IgD-negative memory B cell (primary cell): ENCODE data around the gene CDR2L. TPM values are rescaled to one million over a fixed set of nuclear protein-coding genes. Genes with fewer than 3 reads are reported as not detected.
"Not testable (repeated sequence)": the region's sequence is repeated elsewhere in the genome, so short reads cannot be mapped to it uniquely, and the experiment has no call there.

Experiments
- H3K27ac Mint-ChIP-seq, 3 donors: one replicate each; pipeline ENCODE4 v1.8.0; 2020 to 2022; ENCODE audit warnings: mild to moderate bottlenecking in 3 of 3, mixed read lengths in 3 of 3, moderate library complexity in 1 of 3
- H3K27me3 Mint-ChIP-seq: one replicate; pipeline ENCODE4 v1.8.0; 2021; ENCODE audit warnings: mixed read lengths
- H3K36me3 Mint-ChIP-seq: one replicate; pipeline ENCODE4 v1.8.0; 2020; ENCODE audit warnings: mild to moderate bottlenecking, mixed read lengths
- H3K4me1 Mint-ChIP-seq, 3 donors: one replicate each; pipeline ENCODE4 v1.8.0; 2020 to 2022; ENCODE audit warnings: mixed read lengths in 3 of 3, mild to moderate bottlenecking in 1 of 3
- H3K4me3 Mint-ChIP-seq, 4 donors: one replicate each; pipeline ENCODE4 v1.8.0; 2020 to 2022; ENCODE audit warnings: mild to moderate bottlenecking in 4 of 4, mixed read lengths in 4 of 4, moderate library complexity in 3 of 4
- H3K9me3 Mint-ChIP-seq, 3 donors: one replicate each; pipeline ENCODE4 v1.8.0; 2020 to 2021; ENCODE audit warnings: mixed read lengths in 3 of 3, mild to moderate bottlenecking in 1 of 3
- polyA plus RNA-seq: library from polyadenylated mRNA; unstranded; fragments of 300-500 nt; fragmentation: Illumina TruSeq; gene quantifications from one replicate; pipeline ENCODE4 v1.2.3, GENCODE V29; 2021

CDR2L gene
- polyA plus RNA-seq, 1 donor from 2014 or later = not detected

DNA sequence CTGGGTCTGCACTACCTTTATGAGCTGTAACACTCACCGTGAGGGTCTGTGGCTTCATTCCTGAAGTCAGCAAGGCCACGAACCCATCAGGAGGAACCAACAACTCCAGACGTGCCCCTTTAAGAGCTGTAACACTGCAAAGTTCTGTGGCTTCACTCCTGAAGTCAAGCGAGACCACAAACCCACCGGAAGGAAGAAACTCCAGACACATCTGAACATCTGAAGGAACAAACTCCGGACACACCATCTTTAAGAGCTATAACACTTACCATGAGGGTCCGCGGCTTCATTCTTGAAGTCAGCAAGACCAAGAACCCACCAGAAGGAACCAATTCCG is 37.9 kb downstream of the CDR2L start:
- H3K4me3 Mint-ChIP-seq, H3K27ac Mint-ChIP-seq: not testable (repeated sequence)

GRCh38 chr17:75026650-75027049 is 39.2 kb downstream of the CDR2L start:
- not testable (repeated sequence) for H3K27me3 Mint-ChIP-seq, H3K4me3 Mint-ChIP-seq, H3K27ac Mint-ChIP-seq, H3K36me3 Mint-ChIP-seq, H3K4me1 Mint-ChIP-seq, H3K9me3 Mint-ChIP-seq

More for the DNA sequence above, 37.9 kb downstream of the CDR2L start:
- H3K4me1 Mint-ChIP-seq, H3K9me3 Mint-ChIP-seq, H3K36me3 Mint-ChIP-seq, H3K27me3 Mint-ChIP-seq: not testable (repeated sequence)

- Mint-ChIP-seq H3K4me1 (peaks cover 15 to 25% (median 21%) of the 10 kb centered on the region in 3 donors), H3K4me3 (peak overlapping the region in 2 of 4 donors; percentile 9 to 27), H3K36me3 (no peaks in the 10 kb centered on the region), H3K27ac (peak overlapping the region in 1 of 3 donors; percentile 26), H3K27me3 (peaks cover 2% of the 10 kb centered on the region), H3K9me3 (peaks cover 0 to 3% (median 2%) of the 10 kb centered on the region in 3 donors)
These were observed 42.7 kb downstream of the CDR2L start for GRCh38 chr17:75030161-75030560.

DNA sequence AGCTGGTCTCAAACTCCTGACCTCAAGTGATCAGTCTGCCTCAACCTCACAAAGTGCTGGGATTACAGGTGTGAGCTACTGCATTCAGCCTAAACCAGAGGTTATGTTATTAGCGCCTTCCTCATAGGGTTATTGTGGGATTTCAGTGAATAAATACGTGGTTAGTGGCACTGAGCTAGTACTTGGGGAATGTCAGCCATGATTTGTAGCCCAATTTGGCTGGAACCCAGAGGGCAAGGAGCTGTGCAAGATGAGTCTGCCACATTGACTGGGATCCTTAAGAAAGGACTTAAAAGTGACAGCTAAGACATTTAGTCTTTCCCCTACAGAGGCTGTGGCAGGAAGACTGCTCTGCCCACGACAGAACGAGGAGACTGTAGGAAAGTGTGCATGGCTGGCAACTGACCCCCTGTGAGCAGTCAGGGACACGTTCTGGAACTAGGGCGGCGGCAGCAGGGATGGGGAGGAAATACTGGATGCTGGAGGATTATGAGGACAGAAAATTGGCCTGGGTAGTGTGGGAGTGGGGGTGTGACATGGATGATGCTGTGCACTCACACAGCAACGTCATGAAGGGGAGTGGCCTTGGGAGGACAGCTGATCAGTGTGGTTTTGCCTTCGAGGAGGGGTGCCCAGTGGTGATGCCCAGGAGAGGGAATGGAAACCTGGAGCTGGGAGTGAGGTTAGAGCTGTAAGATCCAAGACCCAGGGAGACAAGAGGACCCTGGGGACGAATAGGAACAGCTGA is 44.7 kb downstream of the CDR2L start:
- Mint-ChIP-seq H3K9me3 (peaks cover 0 to 2% (median under 1%) of the 10 kb centered on the region in 3 donors), H3K27ac (peak overlapping the region; percentile 88 to 99 (median 90)), H3K27me3 (peaks cover 2% of the 10 kb centered on the region), H3K36me3 (no peaks in the 10 kb centered on the region), H3K4me1 (peaks cover 15 to 24% (median 23%) of the 10 kb centered on the region in 3 donors), H3K4me3 (peak overlapping the region; percentile 83 to 97 (median 96))

- Mint-ChIP-seq H3K4me1 (peaks cover 15 to 24% (median 24%) of the 10 kb centered on the region in 3 donors), H3K27me3 (peaks cover 2% of the 10 kb centered on the region), H3K9me3 (peaks cover 0 to 2% (median 0%) of the 10 kb centered on the region in 3 donors), H3K4me3 (peak overlapping the region; percentile 92 to 97 (median 96)), H3K27ac (peak overlapping the region; percentile 99), H3K36me3 (no peaks in the 10 kb centered on the region)
These were observed 45.4 kb downstream of the CDR2L start for GRCh38 chr17:75032720-75033280.

- peaks cover 0 to 2% (median 0%) of the 10 kb centered on the region in 3 donors for H3K9me3 Mint-ChIP-seq
These were observed 46.2 kb downstream of the CDR2L start for GRCh38 chr17:75033346-75034235.

DNA sequence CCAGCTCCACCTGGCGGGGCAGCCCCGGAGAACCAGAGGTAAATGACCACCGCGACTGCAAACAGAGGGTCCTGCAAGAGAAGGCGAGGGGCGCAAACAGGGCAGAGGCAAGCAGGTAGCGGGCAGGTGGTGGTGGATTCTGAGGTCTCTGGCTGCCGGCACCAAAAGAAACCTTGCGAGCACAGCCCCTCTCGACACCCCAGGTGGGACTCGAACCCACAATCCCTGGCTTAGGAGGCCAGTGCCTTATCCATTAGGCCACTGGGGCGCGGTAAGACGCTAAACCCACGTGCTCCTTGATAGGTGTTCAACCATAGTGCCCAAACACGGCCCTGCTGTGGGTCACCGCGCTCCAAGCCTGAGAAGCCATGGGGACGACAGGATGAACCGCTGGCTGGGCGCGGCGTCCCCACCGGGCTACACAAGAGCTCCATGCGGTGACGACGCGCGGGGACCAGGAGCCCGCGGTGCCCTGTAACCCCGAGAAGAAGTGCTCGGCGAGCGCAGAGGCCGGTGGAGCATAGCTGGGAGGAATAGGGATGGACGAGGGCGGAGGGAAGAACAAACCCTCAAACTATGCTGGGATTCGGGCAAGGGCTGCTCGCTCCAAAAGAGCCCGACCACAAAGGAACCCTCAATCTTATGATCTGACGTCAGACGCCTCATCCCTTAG is 46.9 kb downstream of the CDR2L start:
- Mint-ChIP-seq H3K4me3 (peak overlapping the region; percentile 92 to 97 (median 96)), H3K27ac (peak overlapping the region; percentile 99), H3K27me3 (peaks cover 2% of the 10 kb centered on the region), H3K4me1 (peaks cover 15 to 26% (median 24%) of the 10 kb centered on the region in 3 donors), H3K9me3 (peaks cover 0 to 2% (median 0%) of the 10 kb centered on the region in 3 donors), H3K36me3 (peaks cover 3% of the 10 kb centered on the region)

More at GRCh38 chr17:75033346-75034235, 46.2 kb downstream of the CDR2L start:
- H3K27ac Mint-ChIP-seq = peak overlapping the region; percentile 99
- H3K4me3 Mint-ChIP-seq = peak overlapping the region; percentile 92 to 97 (median 96)
- H3K27me3 Mint-ChIP-seq = peaks cover 2% of the 10 kb centered on the region
- H3K4me1 Mint-ChIP-seq = peaks cover 15 to 24% (median 24%) of the 10 kb centered on the region in 3 donors
- peaks cover 3% of the 10 kb centered on the region for H3K36me3 Mint-ChIP-seq

- H3K27me3 Mint-ChIP-seq = peaks cover 2% of the 10 kb centered on the region
- H3K9me3 Mint-ChIP-seq = peaks cover 0 to 2% (median 0%) of the 10 kb centered on the region in 3 donors
- H3K36me3 Mint-ChIP-seq = peaks cover 3% of the 10 kb centered on the region
- peak overlapping the region in 3 of 4 donors; percentile 13 to 96 (median 43) for H3K4me3 Mint-ChIP-seq
- H3K4me1 Mint-ChIP-seq = peaks cover 15 to 24% (median 24%) of the 10 kb centered on the region in 3 donors
- H3K27ac Mint-ChIP-seq = peak overlapping the region; percentile 85 to 90 (median 89)
These were observed 49.3 kb downstream of the CDR2L start for GRCh38 chr17:75036643-75037268.

DNA sequence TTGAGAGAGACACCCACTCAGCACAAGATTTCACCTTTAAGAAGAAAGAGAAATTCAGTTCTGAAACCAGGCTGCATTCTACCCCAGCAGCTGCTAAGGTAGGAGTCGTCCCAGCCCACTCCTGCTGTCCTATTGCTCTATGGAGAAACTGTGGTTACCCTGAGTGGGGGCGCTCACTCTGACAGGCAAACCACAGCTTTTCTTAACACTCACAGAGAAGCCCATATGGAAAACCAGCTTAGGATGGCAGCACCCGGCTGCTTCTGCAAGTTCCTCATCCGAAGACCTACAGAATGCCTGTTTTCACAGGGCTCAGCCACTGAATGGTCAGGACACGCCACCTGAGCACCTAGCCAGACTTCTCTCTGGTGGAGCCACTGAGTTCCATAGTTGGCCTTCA is 51.8 kb downstream of the CDR2L start:
- no peaks in the 10 kb centered on the region for H3K27me3 Mint-ChIP-seq
- peaks cover 0 to 2% (median 0%) of the 10 kb centered on the region in 3 donors for H3K9me3 Mint-ChIP-seq
- H3K4me3 Mint-ChIP-seq = peak overlapping the region in 1 of 4 donors; percentile 74
- H3K27ac Mint-ChIP-seq = peak overlapping the region in 1 of 3 donors; percentile 28
- H3K36me3 Mint-ChIP-seq = peaks cover 3% of the 10 kb centered on the region
- H3K4me1 Mint-ChIP-seq = peaks cover 0 to 14% (median 12%) of the 10 kb centered on the region in 3 donors

DNA sequence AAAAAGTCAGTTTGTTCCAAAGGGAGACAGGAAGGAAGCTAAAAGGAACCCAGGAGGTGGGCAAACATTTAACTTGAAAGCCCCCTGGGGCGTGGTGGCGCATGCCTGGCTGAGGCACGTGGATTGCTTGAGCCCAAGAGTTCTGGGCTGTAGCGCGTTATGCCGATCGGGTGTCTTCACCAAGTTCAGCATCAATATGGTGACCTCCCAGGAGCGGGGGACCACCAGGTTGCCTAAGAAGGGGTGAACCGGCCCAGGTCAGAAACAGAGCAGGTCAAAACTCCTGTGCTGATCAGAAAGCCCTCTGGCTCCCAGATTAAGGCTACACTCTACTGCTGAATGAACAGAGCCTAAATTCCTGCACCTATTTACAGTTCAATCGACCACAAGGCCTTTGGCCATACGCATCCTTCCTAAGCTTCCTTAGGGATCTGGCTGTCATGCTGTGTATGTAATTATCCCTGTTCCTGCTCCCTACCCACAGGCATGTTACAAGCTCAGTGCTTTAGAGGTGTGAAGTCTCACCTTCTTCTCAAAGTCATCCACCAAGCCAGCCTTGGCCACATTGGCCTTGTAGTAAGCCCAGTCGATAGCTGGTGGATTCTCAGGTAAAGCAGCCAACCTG is 54.3 kb downstream of the CDR2L start:
- Mint-ChIP-seq H3K4me3 (peak overlapping the region in 2 of 4 donors; percentile 18 to 77), H3K27me3 (no peaks in the 10 kb centered on the region), H3K27ac (no peak overlapping the region), H3K36me3 (peaks cover 3% of the 10 kb centered on the region), H3K4me1 (peaks cover 6 to 12% (median 6%) of the 10 kb centered on the region in 3 donors), H3K9me3 (no peaks in the 10 kb centered on the region)

DNA sequence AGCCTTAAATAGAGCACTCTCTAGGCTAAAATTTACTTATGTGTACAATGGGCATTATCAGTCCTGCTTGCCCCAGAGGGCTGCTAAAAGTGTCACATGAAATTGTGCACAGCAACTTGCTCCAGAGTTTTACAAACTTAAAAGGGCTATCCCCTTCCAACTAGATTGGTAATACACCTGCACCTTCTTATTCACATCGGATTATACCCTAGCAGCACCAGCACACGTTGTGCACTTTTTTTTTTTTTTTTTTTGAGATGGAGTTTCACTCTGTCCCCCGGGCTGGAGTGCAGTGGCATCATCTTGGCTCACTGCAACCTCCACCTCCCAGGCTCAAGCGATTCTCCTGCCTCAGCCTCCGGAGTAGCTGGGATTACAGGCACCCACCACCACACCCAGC is 56.4 kb downstream of the CDR2L start:
- peak overlapping the region in 1 of 4 donors; percentile 77 for H3K4me3 Mint-ChIP-seq
- H3K27me3 Mint-ChIP-seq, H3K27ac Mint-ChIP-seq, H3K9me3 Mint-ChIP-seq, H3K36me3 Mint-ChIP-seq: not testable (repeated sequence)
- peaks cover 17 to 22% (median 18%) of the 10 kb centered on the region in 3 donors for H3K4me1 Mint-ChIP-seq

DNA sequence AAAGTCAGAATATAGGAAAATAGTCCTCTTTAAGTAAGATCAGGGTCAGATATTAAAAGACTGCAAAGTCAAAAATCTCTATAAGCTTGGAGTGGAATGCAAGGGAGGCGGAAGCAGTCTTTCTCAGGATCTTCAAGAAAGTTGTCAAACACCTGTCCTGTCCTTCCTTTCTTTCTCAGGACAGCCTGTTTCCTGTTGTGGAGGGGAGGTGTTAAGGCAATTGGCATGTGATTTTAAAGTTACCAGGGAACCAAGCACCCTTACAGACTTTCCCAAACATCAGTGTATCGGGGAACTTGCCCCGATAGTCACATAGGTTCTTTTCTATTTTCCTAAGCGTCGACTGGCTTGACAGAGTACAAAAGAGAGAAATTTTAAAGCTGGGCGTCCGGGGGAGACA is 57.3 kb downstream of the CDR2L start:
- Mint-ChIP-seq H3K4me3 (peak overlapping the region in 2 of 4 donors; percentile 51 to 88), H3K9me3 (no peaks in the 10 kb centered on the region), H3K4me1 (peaks cover 17 to 21% (median 20%) of the 10 kb centered on the region in 3 donors), H3K36me3 (no peaks in the 10 kb centered on the region), H3K27me3 (no peaks in the 10 kb centered on the region), H3K27ac (peak overlapping the region in 1 of 3 donors; percentile 76)

- Mint-ChIP-seq H3K27ac (peak overlapping the region; percentile 94 to 97 (median 97)), H3K4me1 (peaks cover 17 to 21% (median 20%) of the 10 kb centered on the region in 3 donors), H3K4me3 (peak overlapping the region; percentile 96 to 99 (median 98))
- not testable (repeated sequence) for H3K9me3 Mint-ChIP-seq, H3K36me3 Mint-ChIP-seq, H3K27me3 Mint-ChIP-seq
These were observed 58.5 kb downstream of the CDR2L start for GRCh38 chr17:75045946-75046406.
